HepG2 (cell line): Measurements from ENCODE around the gene AKIRIN1. TPM values are rescaled to one million over a fixed set of nuclear protein-coding genes. Genes with fewer than 3 reads are reported as not detected.

Experiments
- ATM ChIP-seq: fragments of 450-650 bp; IDR thresholded peaks from 2 replicates; pipeline ENCODE4 v1.7.1; 2017; ENCODE audit warnings: mild to moderate bottlenecking, borderline replicate concordance
- ATRX ChIP-seq: sonication (generic); formaldehyde crosslinking; IDR thresholded peaks from 2 replicates; pipeline ENCODE4 v1.4.0; 2020; ENCODE audit warnings: missing genetic modification reagents, borderline replicate concordance
- ELF1 ChIP-seq: sonication (generic); formaldehyde crosslinking; IDR thresholded peaks from 2 replicates; pipeline ENCODE4 v1.4.0; 2020; ENCODE audit warnings: missing genetic modification reagents
- ZNF644 ChIP-seq: IDR thresholded peaks from 2 replicates; pipeline ENCODE4 v1.6.1; 2016; ENCODE audit warnings: low read depth
- ZNF747 ChIP-seq: sonication (generic); formaldehyde crosslinking; IDR thresholded peaks from 2 replicates; pipeline ENCODE4 v1.8.1; 2023; ENCODE audit warnings: missing genetic modification reagents, mild to moderate bottlenecking, borderline replicate concordance
- polyA plus RNA-seq, 8 experiments: library from polyadenylated mRNA; depleted of rRNA in 3 of 8; stranded (reverse) in 7 of 8; unstranded in 1 of 8; fragments of >200 nt; fragmentation: Illumina TruSeq in 4 of 8; extraction: Trizol in 4 of 8; gene quantifications; 2 replicates each; pipeline versions ENCODE4 v1.2.1 to v1.2.3, GENCODE V29; 2011 to 2016; ENCODE audit warnings: low read depth in 4 of 8, missing spikeins in 1 of 8, mixed read lengths in 1 of 8; ENCODE audit not compliant: insufficient read depth in 1 of 8
- total RNA-seq, 5 experiments: library from RNA; depleted of rRNA; stranded (reverse); fragments of >200 nt; fragmentation: Illumina TruSeq; extraction: Trizol; gene quantifications; 2 replicates each; pipeline ENCODE4 v1.2.3, GENCODE V29; 2016; ENCODE audit warnings: low read depth in 1 of 5
- TF ChIP-seq, protein P1 (sequence below): sonication (generic); formaldehyde crosslinking; conservative IDR thresholded peaks from 2 replicates; pipeline ENCODE4 v1.4.0; 2020; ENCODE audit warnings: missing genetic modification reagents
- TF ChIP-seq, protein P2 (sequence below): sonication (generic); formaldehyde crosslinking; IDR thresholded peaks from 2 replicates; pipeline ENCODE4 v1.4.0; 2020; ENCODE audit warnings: missing genetic modification reagents
- TF ChIP-seq, protein P3 (sequence below): sonication (generic); formaldehyde crosslinking; IDR thresholded peaks from one replicate; pipeline ENCODE4 v1.5.1; 2020; ENCODE audit warnings: mild to moderate bottlenecking, missing genetic modification reagents; ENCODE audit errors: not compliant biosample characterization

Gene AKIRIN1
- total and polyA plus RNA-seq, 2 of the 13 experiments (the other 11 are each of a cell fraction or from before 2014, with no cell fraction given): 123 to 157 TPM

DNA sequence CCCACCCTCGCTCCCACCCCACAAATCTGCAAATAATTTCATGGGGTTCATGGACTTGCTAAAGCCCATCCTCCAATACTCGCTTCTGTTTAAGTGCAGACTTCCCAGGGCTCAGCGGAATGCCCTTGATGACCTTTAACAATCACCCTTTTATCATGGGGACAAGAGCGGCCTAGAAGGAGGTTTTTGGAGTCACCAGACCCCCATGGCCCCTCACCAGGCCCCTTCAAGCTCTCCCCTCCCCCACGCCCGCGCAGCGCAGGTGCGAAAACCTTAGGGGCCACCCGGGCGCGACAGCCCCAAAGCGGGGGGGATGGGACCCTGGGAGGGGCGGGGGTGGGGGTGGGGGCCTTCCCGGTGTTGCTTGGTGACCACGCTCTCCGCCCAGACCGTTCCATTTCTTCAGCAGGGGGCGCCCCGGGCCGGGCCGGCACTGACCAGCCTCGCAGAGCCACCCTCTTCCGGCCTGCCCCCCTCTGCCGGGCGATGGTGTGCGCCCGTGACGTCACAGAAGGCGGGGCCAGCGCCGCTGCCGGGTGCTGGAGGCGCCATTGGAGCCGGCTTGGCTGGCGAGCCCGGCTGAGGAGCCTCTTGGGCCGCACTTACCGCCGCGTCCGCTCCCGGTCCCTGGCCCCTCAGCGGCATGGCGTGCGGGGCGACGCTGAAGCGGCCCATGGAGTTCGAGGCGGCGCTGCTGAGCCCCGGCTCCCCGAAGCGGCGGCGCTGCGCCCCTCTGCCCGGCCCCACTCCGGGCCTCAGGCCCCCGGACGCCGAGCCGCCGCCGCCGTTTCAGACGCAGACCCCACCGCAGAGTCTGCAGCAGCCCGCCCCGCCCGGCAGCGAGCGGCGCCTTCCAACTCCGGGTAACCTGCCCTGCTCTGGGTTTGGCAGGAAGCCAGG lies at the start of gene AKIRIN1 (continued):
- TF ChIP-seq, protein P1, sequence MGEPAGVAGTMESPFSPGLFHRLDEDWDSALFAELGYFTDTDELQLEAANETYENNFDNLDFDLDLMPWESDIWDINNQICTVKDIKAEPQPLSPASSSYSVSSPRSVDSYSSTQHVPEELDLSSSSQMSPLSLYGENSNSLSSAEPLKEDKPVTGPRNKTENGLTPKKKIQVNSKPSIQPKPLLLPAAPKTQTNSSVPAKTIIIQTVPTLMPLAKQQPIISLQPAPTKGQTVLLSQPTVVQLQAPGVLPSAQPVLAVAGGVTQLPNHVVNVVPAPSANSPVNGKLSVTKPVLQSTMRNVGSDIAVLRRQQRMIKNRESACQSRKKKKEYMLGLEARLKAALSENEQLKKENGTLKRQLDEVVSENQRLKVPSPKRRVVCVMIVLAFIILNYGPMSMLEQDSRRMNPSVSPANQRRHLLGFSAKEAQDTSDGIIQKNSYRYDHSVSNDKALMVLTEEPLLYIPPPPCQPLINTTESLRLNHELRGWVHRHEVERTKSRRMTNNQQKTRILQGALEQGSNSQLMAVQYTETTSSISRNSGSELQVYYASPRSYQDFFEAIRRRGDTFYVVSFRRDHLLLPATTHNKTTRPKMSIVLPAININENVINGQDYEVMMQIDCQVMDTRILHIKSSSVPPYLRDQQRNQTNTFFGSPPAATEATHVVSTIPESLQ (CRISPR knock-in tag): no peak
- no peak for TF ChIP-seq ZNF644 (CRISPR knock-in tag)
- TF ChIP-seq, protein P2, sequence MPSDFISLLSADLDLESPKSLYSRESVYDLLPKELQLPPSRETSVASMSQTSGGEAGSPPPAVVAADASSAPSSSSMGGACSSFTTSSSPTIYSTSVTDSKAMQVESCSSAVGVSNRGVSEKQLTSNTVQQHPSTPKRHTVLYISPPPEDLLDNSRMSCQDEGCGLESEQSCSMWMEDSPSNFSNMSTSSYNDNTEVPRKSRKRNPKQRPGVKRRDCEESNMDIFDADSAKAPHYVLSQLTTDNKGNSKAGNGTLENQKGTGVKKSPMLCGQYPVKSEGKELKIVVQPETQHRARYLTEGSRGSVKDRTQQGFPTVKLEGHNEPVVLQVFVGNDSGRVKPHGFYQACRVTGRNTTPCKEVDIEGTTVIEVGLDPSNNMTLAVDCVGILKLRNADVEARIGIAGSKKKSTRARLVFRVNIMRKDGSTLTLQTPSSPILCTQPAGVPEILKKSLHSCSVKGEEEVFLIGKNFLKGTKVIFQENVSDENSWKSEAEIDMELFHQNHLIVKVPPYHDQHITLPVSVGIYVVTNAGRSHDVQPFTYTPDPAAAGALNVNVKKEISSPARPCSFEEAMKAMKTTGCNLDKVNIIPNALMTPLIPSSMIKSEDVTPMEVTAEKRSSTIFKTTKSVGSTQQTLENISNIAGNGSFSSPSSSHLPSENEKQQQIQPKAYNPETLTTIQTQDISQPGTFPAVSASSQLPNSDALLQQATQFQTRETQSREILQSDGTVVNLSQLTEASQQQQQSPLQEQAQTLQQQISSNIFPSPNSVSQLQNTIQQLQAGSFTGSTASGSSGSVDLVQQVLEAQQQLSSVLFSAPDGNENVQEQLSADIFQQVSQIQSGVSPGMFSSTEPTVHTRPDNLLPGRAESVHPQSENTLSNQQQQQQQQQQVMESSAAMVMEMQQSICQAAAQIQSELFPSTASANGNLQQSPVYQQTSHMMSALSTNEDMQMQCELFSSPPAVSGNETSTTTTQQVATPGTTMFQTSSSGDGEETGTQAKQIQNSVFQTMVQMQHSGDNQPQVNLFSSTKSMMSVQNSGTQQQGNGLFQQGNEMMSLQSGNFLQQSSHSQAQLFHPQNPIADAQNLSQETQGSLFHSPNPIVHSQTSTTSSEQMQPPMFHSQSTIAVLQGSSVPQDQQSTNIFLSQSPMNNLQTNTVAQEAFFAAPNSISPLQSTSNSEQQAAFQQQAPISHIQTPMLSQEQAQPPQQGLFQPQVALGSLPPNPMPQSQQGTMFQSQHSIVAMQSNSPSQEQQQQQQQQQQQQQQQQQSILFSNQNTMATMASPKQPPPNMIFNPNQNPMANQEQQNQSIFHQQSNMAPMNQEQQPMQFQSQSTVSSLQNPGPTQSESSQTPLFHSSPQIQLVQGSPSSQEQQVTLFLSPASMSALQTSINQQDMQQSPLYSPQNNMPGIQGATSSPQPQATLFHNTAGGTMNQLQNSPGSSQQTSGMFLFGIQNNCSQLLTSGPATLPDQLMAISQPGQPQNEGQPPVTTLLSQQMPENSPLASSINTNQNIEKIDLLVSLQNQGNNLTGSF (CRISPR knock-in tag): no peak; the same call in 1 of the 2 replicates
- no peak for TF ChIP-seq ATM
- peak; percentile 54; the same call in 1 of the 2 replicates for TF ChIP-seq ZNF747
- no peak for TF ChIP-seq ATRX (CRISPR knock-in tag)
- TF ChIP-seq, protein P3, sequence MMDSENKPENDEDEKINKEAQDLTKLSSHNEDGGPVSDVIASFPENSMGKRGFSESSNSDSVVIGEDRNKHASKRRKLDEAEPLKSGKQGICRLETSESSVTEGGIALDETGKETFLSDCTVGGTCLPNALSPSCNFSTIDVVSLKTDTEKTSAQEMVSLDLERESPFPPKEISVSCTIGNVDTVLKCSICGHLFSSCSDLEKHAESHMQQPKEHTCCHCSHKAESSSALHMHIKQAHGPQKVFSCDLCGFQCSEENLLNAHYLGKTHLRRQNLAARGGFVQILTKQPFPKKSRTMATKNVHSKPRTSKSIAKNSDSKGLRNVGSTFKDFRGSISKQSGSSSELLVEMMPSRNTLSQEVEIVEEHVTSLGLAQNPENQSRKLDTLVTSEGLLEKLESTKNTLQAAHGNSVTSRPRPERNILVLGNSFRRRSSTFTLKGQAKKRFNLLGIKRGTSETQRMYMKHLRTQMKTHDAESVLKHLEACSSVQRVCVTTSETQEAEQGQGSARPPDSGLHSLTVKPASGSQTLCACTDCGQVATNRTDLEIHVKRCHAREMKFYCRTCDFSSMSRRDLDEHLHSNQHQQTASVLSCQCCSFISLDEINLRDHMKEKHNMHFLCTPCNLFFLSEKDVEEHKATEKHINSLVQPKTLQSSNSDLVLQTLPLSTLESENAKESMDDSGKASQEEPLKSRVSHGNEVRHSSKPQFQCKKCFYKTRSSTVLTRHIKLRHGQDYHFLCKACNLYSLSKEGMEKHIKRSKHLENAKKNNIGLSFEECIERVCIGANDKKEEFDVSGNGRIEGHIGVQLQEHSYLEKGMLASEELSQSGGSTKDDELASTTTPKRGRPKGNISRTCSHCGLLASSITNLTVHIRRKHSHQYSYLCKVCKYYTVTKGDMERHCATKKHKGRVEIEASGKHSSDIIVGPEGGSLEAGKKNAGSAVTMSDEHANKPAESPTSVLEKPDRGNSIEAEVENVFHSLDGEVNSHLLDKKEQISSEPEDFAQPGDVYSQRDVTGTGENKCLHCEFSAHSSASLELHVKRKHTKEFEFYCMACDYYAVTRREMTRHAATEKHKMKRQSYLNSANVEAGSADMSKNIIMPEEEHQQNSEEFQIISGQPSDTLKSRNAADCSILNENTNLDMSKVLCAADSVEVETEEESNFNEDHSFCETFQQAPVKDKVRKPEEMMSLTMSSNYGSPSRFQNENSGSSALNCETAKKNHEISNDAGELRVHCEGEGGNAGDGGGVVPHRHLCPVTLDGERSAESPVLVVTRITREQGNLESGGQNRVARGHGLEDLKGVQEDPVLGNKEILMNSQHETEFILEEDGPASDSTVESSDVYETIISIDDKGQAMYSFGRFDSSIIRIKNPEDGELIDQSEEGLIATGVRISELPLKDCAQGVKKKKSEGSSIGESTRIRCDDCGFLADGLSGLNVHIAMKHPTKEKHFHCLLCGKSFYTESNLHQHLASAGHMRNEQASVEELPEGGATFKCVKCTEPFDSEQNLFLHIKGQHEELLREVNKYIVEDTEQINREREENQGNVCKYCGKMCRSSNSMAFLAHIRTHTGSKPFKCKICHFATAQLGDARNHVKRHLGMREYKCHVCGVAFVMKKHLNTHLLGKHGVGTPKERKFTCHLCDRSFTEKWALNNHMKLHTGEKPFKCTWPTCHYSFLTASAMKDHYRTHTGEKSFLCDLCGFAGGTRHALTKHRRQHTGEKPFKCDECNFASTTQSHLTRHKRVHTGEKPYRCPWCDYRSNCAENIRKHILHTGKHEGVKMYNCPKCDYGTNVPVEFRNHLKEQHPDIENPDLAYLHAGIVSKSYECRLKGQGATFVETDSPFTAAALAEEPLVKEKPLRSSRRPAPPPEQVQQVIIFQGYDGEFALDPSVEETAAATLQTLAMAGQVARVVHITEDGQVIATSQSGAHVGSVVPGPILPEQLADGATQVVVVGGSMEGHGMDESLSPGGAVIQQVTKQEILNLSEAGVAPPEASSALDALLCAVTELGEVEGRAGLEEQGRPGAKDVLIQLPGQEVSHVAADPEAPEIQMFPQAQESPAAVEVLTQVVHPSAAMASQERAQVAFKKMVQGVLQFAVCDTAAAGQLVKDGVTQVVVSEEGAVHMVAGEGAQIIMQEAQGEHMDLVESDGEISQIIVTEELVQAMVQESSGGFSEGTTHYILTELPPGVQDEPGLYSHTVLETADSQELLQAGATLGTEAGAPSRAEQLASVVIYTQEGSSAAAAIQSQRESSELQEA: no peak
- TF ChIP-seq ELF1 (CRISPR knock-in tag): peak; percentile 87
